Measurements from ENCODE around the gene SIL1.
A peak's percentile ranks its signal among the peaks of the same experiment; 100 is the strongest.

SIL1 gene

GRCh38 chr5:139022528-139022927 is 175.6 kb downstream of the SIL1 start:
- in situ Hi-C loops (cut with HindIII; ENCODE audit: low sequenced_read_pairs), result no loop called here
- DNase-seq (ENCODE audit: low read depth), result no peak
- TF ChIP-seq CTCF (IDR thresholded peaks at IDR 0.05; ENCODE audit: low read depth, low read length, missing control alignments), result no peak
- H3K4me3 ChIP-seq (ENCODE audit: low read depth, low read length), result no peak overlapping the region

GRCh38 chr5:139021346-139021745 is 176.8 kb downstream of the SIL1 start:
- H3K4me3 ChIP-seq (ENCODE audit: low read depth, low read length), result no peak overlapping the region
- no peak for DNase-seq (ENCODE audit: low read depth)
- in situ Hi-C loops (cut with HindIII; ENCODE audit: low sequenced_read_pairs), result no loop called here
- no peak for TF ChIP-seq CTCF (IDR thresholded peaks at IDR 0.05; ENCODE audit: low read depth, low read length, missing control alignments)

DNA sequence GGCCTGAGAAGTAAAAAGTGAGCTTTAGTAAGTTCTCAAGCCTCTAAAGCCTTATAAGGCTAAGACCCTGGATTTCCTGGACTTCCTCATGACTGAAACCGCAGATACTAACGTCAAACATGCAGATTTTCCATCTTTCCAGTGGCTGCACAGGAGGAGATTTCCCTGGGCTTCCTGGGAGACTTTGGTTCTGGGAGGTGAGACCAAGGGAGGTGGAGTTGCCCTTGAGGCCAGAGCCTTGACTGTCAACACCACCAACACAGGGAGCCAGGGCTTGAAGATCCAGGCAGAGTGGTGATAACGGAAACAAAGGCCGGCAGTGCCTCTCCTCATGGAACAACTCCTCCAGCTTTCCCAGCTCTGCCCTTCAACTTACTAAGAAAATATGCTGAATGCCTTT is 178.3 kb downstream of the SIL1 start:
- no peak for TF ChIP-seq CTCF (IDR thresholded peaks at IDR 0.05; ENCODE audit: low read depth, low read length, missing control alignments)
- no peak for DNase-seq (ENCODE audit: low read depth)
- in situ Hi-C loops (cut with HindIII; ENCODE audit: low sequenced_read_pairs), result no loop called here
- H3K4me3 ChIP-seq (ENCODE audit: low read depth, low read length), result no peak overlapping the region

GRCh38 chr5:139019211-139019610 is 179.0 kb downstream of the SIL1 start:
- no peak for TF ChIP-seq CTCF (IDR thresholded peaks at IDR 0.05; ENCODE audit: low read depth, low read length, missing control alignments)
- no peak for DNase-seq (ENCODE audit: low read depth)
- in situ Hi-C loops (cut with HindIII; ENCODE audit: low sequenced_read_pairs), result no loop called here

GRCh38 chr5:139017624-139018023 is 180.5 kb downstream of the SIL1 start:
- no peak for DNase-seq (ENCODE audit: low read depth)
- H3K4me3 ChIP-seq (ENCODE audit: low read depth, low read length), result no peak overlapping the region
- no peak for TF ChIP-seq CTCF (IDR thresholded peaks at IDR 0.05; ENCODE audit: low read depth, low read length, missing control alignments)
- in situ Hi-C loops (cut with HindIII; ENCODE audit: low sequenced_read_pairs), result no loop called here

More at GRCh38 chr5:139019211-139019610, 179.0 kb downstream of the SIL1 start:
- H3K4me3 ChIP-seq (ENCODE audit: low read depth, low read length), result no peak overlapping the region

GRCh38 chr5:139016186-139016585 is 182.0 kb downstream of the SIL1 start:
- DNase-seq (ENCODE audit: low read depth), result no peak
- in situ Hi-C loops (cut with HindIII; ENCODE audit: low sequenced_read_pairs), result no loop called here
- TF ChIP-seq CTCF (IDR thresholded peaks at IDR 0.05; ENCODE audit: low read depth, low read length, missing control alignments), result no peak
- no peak overlapping the region for H3K4me3 ChIP-seq (ENCODE audit: low read depth, low read length)

- TF ChIP-seq CTCF (IDR thresholded peaks at IDR 0.05; ENCODE audit: low read depth, low read length, missing control alignments), result no peak
These were observed 183.4 kb downstream of the SIL1 start for GRCh38 chr5:139014726-139015125.

More at GRCh38 chr5:139014726-139015125, 183.4 kb downstream of the SIL1 start:
- no peak overlapping the region for H3K4me3 ChIP-seq (ENCODE audit: low read depth, low read length)
- DNase-seq (ENCODE audit: low read depth), result peak; percentile 71
- in situ Hi-C loops (cut with HindIII; ENCODE audit: low sequenced_read_pairs), result no loop called here

All from astrocyte of the cerebellum (primary cell).